Brain microvascular endothelial cell (primary cell): ENCODE measurements around the gene OSGIN1.

ENCODE experiments used
- DNase-seq: peaks from one replicate; pipeline ENCODE4 v3.0.0-alpha.2; 2020
- H3K27ac ChIP-seq: fragments of 250-450 bp; sonication (Bioruptor Pico); 2 replicates; pipeline ENCODE4 v1.5.1; 2020; ENCODE audit warnings: mild to moderate bottlenecking, moderate library complexity
- H3K27me3 ChIP-seq: fragments of 250-450 bp; sonication (Bioruptor Pico); replicated peaks from 2 replicates; pipeline ENCODE4 v1.5.1; 2020; ENCODE audit warnings: mild to moderate bottlenecking
- H3K36me3 ChIP-seq: fragments of 250-450 bp; sonication (Bioruptor Pico); replicated peaks from 2 replicates; pipeline ENCODE4 v1.5.1; 2020; ENCODE audit warnings: mild to moderate bottlenecking
- H3K4me3 ChIP-seq: 2 replicates; pipeline ENCODE4 v1.5.1; 2011; ENCODE audit warnings: low read depth, mild to moderate bottlenecking, control low read depth, low read length, moderate library complexity
- CTCF ChIP-seq: IDR thresholded peaks from 2 replicates; pipeline ENCODE4 v1.5.1; 2011; ENCODE audit warnings: low read depth, mild to moderate bottlenecking, moderate library complexity, low read length, control low read depth, inconsistent platforms; ENCODE audit errors: missing control alignments
- in situ Hi-C: cut with HindIII; loops from 2 replicates; pipeline ENCODE4 v1.10.0; 2017; ENCODE audit warnings: low sequenced_read_pairs, low pct_ligation_motif_present

The OSGIN1 gene

GRCh38 chr16:83957296-83957855 lies 4.3 kb downstream of the OSGIN1 start:
- Histone ChIP-seq H3K36me3 (peaks cover 15% of the 10 kb centered on the region), H3K27ac (no peak overlapping the region), H3K27me3 (no peaks in the 10 kb centered on the region), H3K4me3 (no peak overlapping the region)
- TF ChIP-seq CTCF, result no peak
- in situ Hi-C loops, result no loop called here
- DNase-seq, result no peak

GRCh38 chr16:83958137-83958845 lies 5.3 kb downstream of the OSGIN1 start:
- TF ChIP-seq CTCF, result no peak
- Histone ChIP-seq H3K27me3 (no peaks in the 10 kb centered on the region), H3K36me3 (peaks cover 17% of the 10 kb centered on the region), H3K27ac (no peak overlapping the region), H3K4me3 (no peak overlapping the region)
- in situ Hi-C loops, result no loop called here
- peak; percentile 16 for DNase-seq

GRCh38 chr16:83958846-83959565 lies 6.0 kb downstream of the OSGIN1 start:
- TF ChIP-seq CTCF, result no peak
- Histone ChIP-seq H3K4me3 (no peak overlapping the region), H3K27me3 (no peaks in the 10 kb centered on the region), H3K27ac (no peak overlapping the region), H3K36me3 (peaks cover 17% of the 10 kb centered on the region)
- DNase-seq, result no peak
- in situ Hi-C loops, result no loop called here

GRCh38 chr16:83959656-83960434 lies 6.8 kb downstream of the OSGIN1 start:
- no peaks in the 10 kb centered on the region for H3K27me3 ChIP-seq
- H3K27ac ChIP-seq, result no peak overlapping the region
- no peak for DNase-seq
- H3K4me3 ChIP-seq, result no peak overlapping the region
- H3K36me3 ChIP-seq, result peaks cover 17% of the 10 kb centered on the region
- in situ Hi-C loops, result no loop called here
- TF ChIP-seq CTCF, result no peak

- in situ Hi-C loops, result no loop called here
- no peak for DNase-seq
- Histone ChIP-seq H3K36me3 (peaks cover 17% of the 10 kb centered on the region), H3K4me3 (no peak overlapping the region), H3K27me3 (no peaks in the 10 kb centered on the region), H3K27ac (no peak overlapping the region)
- no peak for TF ChIP-seq CTCF
Measured at GRCh38 chr16:83960521-83961249, 7.6 kb downstream of the OSGIN1 start.
